ENCODE measurements around the gene BCLAF3.

DNA sequence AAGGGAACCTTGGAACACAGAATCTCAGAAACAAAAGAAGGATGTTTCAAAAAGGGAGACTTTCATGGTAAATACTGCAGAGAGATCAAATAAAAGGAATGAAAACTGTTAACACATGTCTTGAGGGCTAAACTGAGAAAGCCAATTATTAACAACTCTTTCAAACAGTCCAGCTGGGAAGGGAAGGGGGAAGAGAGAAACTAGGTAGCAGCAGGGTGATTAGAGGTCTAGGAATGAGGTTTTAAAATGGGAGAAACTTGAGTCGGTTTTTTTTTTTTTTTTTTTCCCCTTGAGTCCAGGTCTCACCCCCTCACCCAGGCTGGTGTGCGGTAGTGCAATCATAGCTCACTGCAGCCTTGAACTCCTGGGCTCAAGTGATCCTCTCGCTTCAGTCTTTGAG is 4.3 kb downstream of the BCLAF3 start:
- TF ChIP-seq, protein P1, sequence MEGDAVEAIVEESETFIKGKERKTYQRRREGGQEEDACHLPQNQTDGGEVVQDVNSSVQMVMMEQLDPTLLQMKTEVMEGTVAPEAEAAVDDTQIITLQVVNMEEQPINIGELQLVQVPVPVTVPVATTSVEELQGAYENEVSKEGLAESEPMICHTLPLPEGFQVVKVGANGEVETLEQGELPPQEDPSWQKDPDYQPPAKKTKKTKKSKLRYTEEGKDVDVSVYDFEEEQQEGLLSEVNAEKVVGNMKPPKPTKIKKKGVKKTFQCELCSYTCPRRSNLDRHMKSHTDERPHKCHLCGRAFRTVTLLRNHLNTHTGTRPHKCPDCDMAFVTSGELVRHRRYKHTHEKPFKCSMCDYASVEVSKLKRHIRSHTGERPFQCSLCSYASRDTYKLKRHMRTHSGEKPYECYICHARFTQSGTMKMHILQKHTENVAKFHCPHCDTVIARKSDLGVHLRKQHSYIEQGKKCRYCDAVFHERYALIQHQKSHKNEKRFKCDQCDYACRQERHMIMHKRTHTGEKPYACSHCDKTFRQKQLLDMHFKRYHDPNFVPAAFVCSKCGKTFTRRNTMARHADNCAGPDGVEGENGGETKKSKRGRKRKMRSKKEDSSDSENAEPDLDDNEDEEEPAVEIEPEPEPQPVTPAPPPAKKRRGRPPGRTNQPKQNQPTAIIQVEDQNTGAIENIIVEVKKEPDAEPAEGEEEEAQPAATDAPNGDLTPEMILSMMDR (IDR thresholded peaks at IDR 0.05; ENCODE audit: poor library complexity) = no peak
- TF ChIP-seq EZH2phosphoT487 (IDR thresholded peaks at IDR 0.05; ENCODE audit: low read depth, severe bottlenecking, unreplicated experiment) (no peak), EZH2 (IDR thresholded peaks at IDR 0.05; ENCODE audit: borderline replicate concordance) (no peak)

Measured in hepatocyte (in vitro differentiated cells).